ENCODE measurements around the gene TIMP3. TPM values are rescaled to one million over a fixed set of nuclear protein-coding genes. Genes with fewer than 3 reads are reported as not detected.

The TIMP3 gene
- total and polyA plus RNA-seq, 2 of the 4 experiments (the other 2 are of a cell fraction) = 98.8 to 179 TPM

- TF ChIP-seq RCOR1 (IDR thresholded peaks at IDR 0.05; ENCODE audit: insufficient replicate concordance, low read length) (no peak), ELK1 (IDR thresholded peaks at IDR 0.05; ENCODE audit: borderline replicate concordance, low read depth, low read length) (no peak), FOS (IDR thresholded peaks at IDR 0.05; ENCODE audit: low read depth, low read length) (no peak), CHD1 (IDR thresholded peaks at IDR 0.05; ENCODE audit: low read depth, low read length) (no peak), BHLHE40 (IDR thresholded peaks at IDR 0.05; ENCODE audit: low read depth, low read length) (no peak), CEBPB (IDR thresholded peaks at IDR 0.05; ENCODE audit: low read depth, low read length) (no peak), MAZ (IDR thresholded peaks at IDR 0.05; ENCODE audit: borderline replicate concordance, low read depth, low read length) (no peak)
- DNase-seq = no peak
- H3K4ac ChIP-seq (ENCODE audit: low read depth, low read length) = no peak overlapping the region
- no peaks in the 10 kb centered on the region for H3K27me3 ChIP-seq (ENCODE audit: control insufficient read depth, insufficient read depth, low read length)
- no peak for ATAC-seq (ENCODE audit: low read depth)
- H2AK5ac ChIP-seq (ENCODE audit: low read depth, low read length) = no peak overlapping the region
- H4K20me1 ChIP-seq (ENCODE audit: insufficient read depth, low read length) = peaks cover 100% of the 10 kb centered on the region
- no peak overlapping the region for H3K14ac ChIP-seq (replicated peaks; ENCODE audit: low read depth, low read length)
- H3K56ac ChIP-seq (ENCODE audit: extremely low read depth, insufficient read depth, low read length) = no peak overlapping the region
- no peak overlapping the region for H3K4me3 ChIP-seq (ENCODE audit: insufficient read depth, low read depth, low read length)
- H2BK120ac ChIP-seq (ENCODE audit: low read depth, low read length) = no peak overlapping the region
- H3K79me1 ChIP-seq (ENCODE audit: low read depth in 1 of 2, low read length in 2 of 2) = peaks cover 43 to 89% of the 10 kb centered on the region in 2 experiments
- no peak overlapping the region for H3K18ac ChIP-seq (ENCODE audit: low read depth, low read length)
- no peak overlapping the region for H2AFZ ChIP-seq (replicated peaks; ENCODE audit: low read length, poor library complexity)
- BruUV-seq (replicated peaks) = no TSS peak
- intact Hi-C loops (cut with micrococcal nuclease) = no loop called here
- H3K23ac ChIP-seq (ENCODE audit: low read depth, low read length) = no peak overlapping the region
- no peaks in the 10 kb centered on the region for H3K9me3 ChIP-seq (ENCODE audit: control insufficient read depth, insufficient read depth, low read length)
- peaks cover 38% of the 10 kb centered on the region for H3K9me1 ChIP-seq (ENCODE audit: insufficient read depth, low read length)
- in situ Hi-C loops (cut with MboI; ENCODE audit: low sequenced_read_pairs) = no loop called here
- peaks cover 68% of the 10 kb centered on the region for H3K36me3 ChIP-seq (ENCODE audit: control insufficient read depth, insufficient read depth, low read length)
- H3K4me1 ChIP-seq (ENCODE audit: control insufficient read depth, insufficient read depth, low read length) = peaks cover 10% of the 10 kb centered on the region; the same call in 1 of the 2 replicates
- WGBS, 2 experiments (ENCODE audit: extremely low coverage in 2 of 2, insufficient read length in 1 of 2) = 92% methylated on average over 6 of the region's 6 CpGs; no CpG with 5 or more reads in 1 of the 2 experiments
- CTCF ChIA-PET = no interaction called here
- no peak overlapping the region for H3K27ac ChIP-seq (ENCODE audit: insufficient read depth, low read length)
- H4K8ac ChIP-seq (ENCODE audit: low read depth in 2 of 2, low read length in 2 of 2) = no peak overlapping the region
- no peak overlapping the region for H3K9ac ChIP-seq (ENCODE audit: low read depth, low read length)
- dilution Hi-C loops (cut with HindIII; ENCODE audit: low sequenced_read_pairs, unreplicated experiment) = no loop called here
- H4K5ac ChIP-seq (ENCODE audit: low read depth, low read length) = no peak overlapping the region
- POLR2A ChIA-PET (ENCODE audit: unreplicated experiment) = no interaction called here
- H4K91ac ChIP-seq (ENCODE audit: insufficient read depth, low read depth, low read length) = no peak overlapping the region
- H2BK5ac ChIP-seq (ENCODE audit: low read depth, low read length, poor library complexity, severe bottlenecking) = no peak overlapping the region
- no peak overlapping the region for H2BK20ac ChIP-seq (ENCODE audit: low read depth, low read length)
- H2BK15ac ChIP-seq (ENCODE audit: low read depth, low read length) = no peak overlapping the region
- H2AK9ac ChIP-seq (replicated peaks; ENCODE audit: low read depth, low read length, poor library complexity) = no peak overlapping the region
- H3K4me2 ChIP-seq (ENCODE audit: low read depth, low read length) = no peak overlapping the region
Measured at GRCh38 chr22:32841175-32841574, 39.7 kb downstream of the TIMP3 start.

Measured in IMR-90 (cell line).